ENCODE data around the gene SLC16A11.
"Not testable (repeated sequence)": the region's sequence is repeated elsewhere in the genome, so short reads cannot be mapped to it uniquely, and the experiment has no call there.

The SLC16A11 gene

GRCh38 chr17:7043497-7044198 is at the start of gene SLC16A11:
SLC16A11 (minus strand) TSS chr17:7044092; CDS start chr17:7043513, 579 bp downstream.
- H3K4me3 ChIP-seq (ENCODE audit: low read depth, low read length): peak within 1 kb of the TSS; percentile 50

- not testable (repeated sequence) for H3K4me3 ChIP-seq (ENCODE audit: low read depth, low read length)
These were observed 47.6 kb upstream of the SLC16A11 start for GRCh38 chr17:7091311-7092005.

GRCh38 chr17:7089570-7089969 is 45.7 kb upstream of the SLC16A11 start:
- H3K4me3 ChIP-seq (ENCODE audit: low read depth, low read length): not testable (repeated sequence)

- not testable (repeated sequence) for H3K4me3 ChIP-seq (ENCODE audit: low read depth, low read length)
These were observed 44.5 kb upstream of the SLC16A11 start for GRCh38 chr17:7088442-7088841.

GRCh38 chr17:7084088-7084487 is 40.2 kb upstream of the SLC16A11 start:
- no peak overlapping the region for H3K4me3 ChIP-seq (ENCODE audit: low read depth, low read length)

- no peak overlapping the region for H3K4me3 ChIP-seq (ENCODE audit: low read depth, low read length)
These were observed 39.7 kb upstream of the SLC16A11 start for GRCh38 chr17:7083592-7083991.

- no peak overlapping the region for H3K4me3 ChIP-seq (ENCODE audit: low read depth, low read length)
These were observed 37.6 kb upstream of the SLC16A11 start for GRCh38 chr17:7081341-7082062.

GRCh38 chr17:7080456-7081041 is 36.7 kb upstream of the SLC16A11 start:
- no peak overlapping the region for H3K4me3 ChIP-seq (ENCODE audit: low read depth, low read length)

- H3K4me3 ChIP-seq (ENCODE audit: low read depth, low read length): no peak within 1 kb of the TSS
These were observed 35.9 kb upstream of the SLC16A11 start, which contains the start of gene CLEC10A for GRCh38 chr17:7079581-7080455. CLEC10A (minus strand) TSS chr17:7080251; CDS start chr17:7078812, 1,439 bp downstream.

GRCh38 chr17:7078711-7079110 is 34.8 kb upstream of the SLC16A11 start:
- H3K4me3 ChIP-seq (ENCODE audit: low read depth, low read length): no peak overlapping the region

GRCh38 chr17:7077911-7078546 is 34.1 kb upstream of the SLC16A11 start:
- H3K4me3 ChIP-seq (ENCODE audit: low read depth, low read length): no peak overlapping the region

- no peak overlapping the region for H3K4me3 ChIP-seq (ENCODE audit: low read depth, low read length)
These were observed 31.0 kb upstream of the SLC16A11 start for GRCh38 chr17:7074931-7075330.

GRCh38 chr17:7072406-7072805 is 28.5 kb upstream of the SLC16A11 start:
- no peak overlapping the region for H3K4me3 ChIP-seq (ENCODE audit: low read depth, low read length)

- no peak overlapping the region for H3K4me3 ChIP-seq (ENCODE audit: low read depth, low read length)
These were observed 26.8 kb upstream of the SLC16A11 start for GRCh38 chr17:7070712-7071111.

- H3K4me3 ChIP-seq (ENCODE audit: low read depth, low read length): no peak overlapping the region
These were observed 24.4 kb upstream of the SLC16A11 start for GRCh38 chr17:7068268-7068667.

- H3K4me3 ChIP-seq (ENCODE audit: low read depth, low read length): no peak overlapping the region
These were observed 23.3 kb upstream of the SLC16A11 start for GRCh38 chr17:7067198-7067597.

GRCh38 chr17:7064261-7064660 is 20.4 kb upstream of the SLC16A11 start:
- no peak overlapping the region for H3K4me3 ChIP-seq (ENCODE audit: low read depth, low read length)

GRCh38 chr17:7063518-7064094 is 19.7 kb upstream of the SLC16A11 start:
- no peak overlapping the region for H3K4me3 ChIP-seq (ENCODE audit: low read depth, low read length)

- H3K4me3 ChIP-seq (ENCODE audit: low read depth, low read length): no peak overlapping the region
These were observed 16.4 kb upstream of the SLC16A11 start for GRCh38 chr17:7060165-7060891.

Measured in iPS-11a (cell line).